DND-41 (cell line): ENCODE measurements around the gene RTP2.

ENCODE experiments used
- ATAC-seq: fragments of 200-7000 bp; cut with Tn5 transposase; 3 replicates; pipeline ENCODE4 v1.9.1; 2021; ENCODE audit warnings: low read depth; ENCODE audit not compliant: insufficient read depth
- DNase-seq: peaks from one replicate; pipeline ENCODE4 v3.0.0-alpha.2; 2020
- H2AFZ ChIP-seq: 2 replicates; pipeline ENCODE4 v1.6.0; 2012; ENCODE audit warnings: low read depth, low read length
- H3K27ac ChIP-seq: 2 replicates; pipeline ENCODE4 v1.5.1; 2012; ENCODE audit warnings: low read length, inconsistent platforms
- H3K27me3 ChIP-seq: fragments of 200-600 bp; sonication (generic); 2 replicates; pipeline ENCODE4 v1.6.0; 2012; ENCODE audit warnings: low read length, mild to moderate bottlenecking, inconsistent platforms; ENCODE audit not compliant: insufficient read depth, poor library complexity
- H3K36me3 ChIP-seq: 2 replicates; pipeline ENCODE4 v1.5.1; 2012; ENCODE audit warnings: low read length, inconsistent platforms; ENCODE audit not compliant: insufficient read depth
- H3K4me1 ChIP-seq: 2 replicates; pipeline ENCODE4 v1.5.1; 2012; ENCODE audit warnings: mild to moderate bottlenecking, low read length; ENCODE audit not compliant: insufficient read depth
- H3K4me2 ChIP-seq: 2 replicates; pipeline ENCODE4 v1.6.0; 2012; ENCODE audit warnings: mild to moderate bottlenecking, moderate library complexity, low read length, inconsistent platforms; ENCODE audit not compliant: insufficient read depth
- H3K4me3 ChIP-seq, 2 experiments: fragments of 200-600 bp in 1 of 2; shearing (Covaris generic) in 1 of 2; 2 replicates each; pipeline ENCODE4 v1.5.1; 2012 to 2016; ENCODE audit warnings: inconsistent platforms in 2 of 2, low read length in 2 of 2, mild to moderate bottlenecking in 2 of 2, low read depth in 1 of 2, moderate library complexity in 1 of 2
- H3K79me2 ChIP-seq: 2 replicates; pipeline ENCODE4 v1.6.0; 2012; ENCODE audit warnings: low read length, inconsistent platforms; ENCODE audit not compliant: insufficient read depth
- H3K9ac ChIP-seq: 2 replicates; pipeline ENCODE4 v1.6.0; 2012; ENCODE audit warnings: low read depth, mild to moderate bottlenecking, inconsistent platforms, low read length, moderate library complexity
- H3K9me3 ChIP-seq: 2 replicates; pipeline ENCODE4 v1.5.1; 2012; ENCODE audit warnings: low read length, moderate library complexity, mild to moderate bottlenecking, inconsistent platforms; ENCODE audit not compliant: insufficient read depth, severe bottlenecking
- H4K20me1 ChIP-seq: 2 replicates; pipeline ENCODE4 v1.6.0; 2012; ENCODE audit warnings: low read length; ENCODE audit not compliant: insufficient read depth
- CTCF ChIP-seq: IDR thresholded peaks from 2 replicates; pipeline ENCODE4 v1.5.1; 2012; ENCODE audit warnings: borderline replicate concordance, low read length, moderate library complexity, mild to moderate bottlenecking; ENCODE audit not compliant: poor library complexity, severe bottlenecking; ENCODE audit errors: extremely low read depth
- EZH2 ChIP-seq: IDR thresholded peaks from 3 replicates; pipeline ENCODE4 v1.6.1; 2012; ENCODE audit warnings: borderline replicate concordance, low read depth, mild to moderate bottlenecking, moderate library complexity, low read length, inconsistent platforms; ENCODE audit not compliant: severe bottlenecking

The RTP2 gene

DNA sequence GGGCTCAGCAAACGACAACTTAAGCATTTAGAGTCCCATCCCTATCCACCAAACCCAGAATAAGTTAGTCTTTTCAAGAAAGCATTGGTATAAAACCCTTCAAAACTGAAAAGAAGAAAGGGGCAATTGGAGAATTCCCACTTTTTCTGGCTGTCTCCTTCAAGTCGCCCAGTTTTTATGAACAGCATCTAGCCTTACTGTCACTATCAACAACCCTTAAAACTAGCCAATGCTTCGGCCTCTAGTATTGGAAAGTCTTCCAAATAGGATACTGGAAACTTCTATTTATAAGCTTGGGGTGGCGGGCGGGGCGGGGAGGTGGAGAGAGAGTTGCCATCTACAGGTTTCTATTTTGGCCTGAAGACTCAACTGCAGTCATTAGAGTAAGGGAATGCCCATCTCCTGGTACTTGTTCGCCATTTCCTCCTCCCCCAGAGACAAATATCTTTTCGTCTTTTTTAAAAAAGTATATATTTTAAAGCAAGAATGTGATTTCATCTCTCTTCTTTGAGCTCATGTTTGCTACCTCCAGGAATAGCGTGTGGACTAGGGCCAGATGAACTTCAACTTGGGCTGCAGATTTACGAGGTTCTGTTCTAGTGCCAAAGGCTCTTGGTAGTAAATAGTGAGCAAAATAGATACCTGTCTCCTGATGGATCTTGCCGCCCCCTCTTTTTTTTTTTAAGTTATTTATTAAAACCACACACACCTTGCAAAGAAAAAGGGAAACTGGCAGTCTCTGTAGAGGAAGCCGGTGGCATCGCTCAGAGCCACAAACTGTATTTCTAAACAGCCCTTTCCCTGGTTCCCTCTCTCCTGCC lies 40.2 kb upstream of the RTP2 start:
- H2AFZ ChIP-seq = no peak overlapping the region
- H3K36me3 ChIP-seq = no peaks in the 10 kb centered on the region; the same call in 1 of the 2 replicates
- no peak for TF ChIP-seq CTCF
- H3K79me2 ChIP-seq = peaks cover 66% of the 10 kb centered on the region
- no peaks in the 10 kb centered on the region for H3K9me3 ChIP-seq
- H3K4me1 ChIP-seq = peaks cover 46% of the 10 kb centered on the region
- DNase-seq (peak; percentile 72), ATAC-seq (0 out of 3 replicates have a peak, but pooled peaks have one; percentile 10)
- peak overlapping the region; percentile 89 for H3K4me2 ChIP-seq
- H3K27ac ChIP-seq = peak overlapping the region; percentile 99
- no peaks in the 10 kb centered on the region for H3K27me3 ChIP-seq
- H3K9ac ChIP-seq = peak overlapping the region; percentile 99
- H3K4me3 ChIP-seq = peak overlapping the region; percentile 75 to 89; a peak in 3 of 4 replicates
- H4K20me1 ChIP-seq = no peaks in the 10 kb centered on the region

- peak overlapping the region; percentile 89 for H3K4me2 ChIP-seq
- H3K9ac ChIP-seq = peak overlapping the region; percentile 99
- peak overlapping the region; percentile 15 for H2AFZ ChIP-seq
- no peaks in the 10 kb centered on the region for H4K20me1 ChIP-seq
- TF ChIP-seq EZH2 = no peak
- TF ChIP-seq CTCF = peak; percentile 94
- peaks cover 57% of the 10 kb centered on the region for H3K79me2 ChIP-seq
- H3K36me3 ChIP-seq = no peaks in the 10 kb centered on the region; the same call in 1 of the 2 replicates
- H3K27me3 ChIP-seq = no peaks in the 10 kb centered on the region
- peaks cover 47% of the 10 kb centered on the region for H3K4me1 ChIP-seq
- peak overlapping the region; percentile 75 to 89; a peak in 3 of 4 replicates for H3K4me3 ChIP-seq
- peak overlapping the region; percentile 99 for H3K27ac ChIP-seq
- peak; percentile 82 for DNase-seq
- peak; percentile 13 for ATAC-seq
- H3K9me3 ChIP-seq = no peaks in the 10 kb centered on the region
Measured at GRCh38 chr3:187741403-187742350, 39.3 kb upstream of the RTP2 start.

GRCh38 chr3:187740421-187741399 lies 38.4 kb upstream of the RTP2 start:
- Histone ChIP-seq H3K9ac (peak overlapping the region; percentile 99), H3K4me1 (peaks cover 50% of the 10 kb centered on the region), H4K20me1 (no peaks in the 10 kb centered on the region), H3K27ac (peak overlapping the region; percentile 99), H2AFZ (peak overlapping the region; percentile 94), H3K79me2 (peaks cover 48% of the 10 kb centered on the region), H3K4me2 (peak overlapping the region; percentile 89), H3K27me3 (no peaks in the 10 kb centered on the region), H3K9me3 (no peaks in the 10 kb centered on the region), H3K4me3 (peak overlapping the region; percentile 75 to 89; a peak in 3 of 4 replicates), H3K36me3 (no peaks in the 10 kb centered on the region; the same call in 1 of the 2 replicates)
- ATAC-seq (peak; percentile 18), DNase-seq (peak; percentile 81)
- TF ChIP-seq CTCF (peak; percentile 92), EZH2 (no peak)
